Kidney epithelial cell (primary cell): Measurements from ENCODE around the gene CNTNAP2. TPM values are rescaled to one million over a fixed set of nuclear protein-coding genes. Genes with fewer than 3 reads are reported as not detected.

Experiments used
- DNase-seq: peaks from one replicate; pipeline ENCODE4 v3.0.0-alpha.2; 2010; ENCODE audit warnings: low read depth
- H3K27me3 ChIP-seq: 2 replicates; pipeline ENCODE4 v1.6.0; 2011; ENCODE audit warnings: low read length; ENCODE audit not compliant: control insufficient read depth, insufficient read depth
- H3K36me3 ChIP-seq: 2 replicates; pipeline ENCODE4 v1.5.1; 2011; ENCODE audit warnings: low read length; ENCODE audit not compliant: control insufficient read depth, insufficient read depth
- H3K4me3 ChIP-seq: 2 replicates; pipeline ENCODE4 v1.5.1; 2011; ENCODE audit warnings: low read depth, mild to moderate bottlenecking, control low read depth, low read length
- CTCF ChIP-seq: IDR thresholded peaks from 2 replicates; pipeline ENCODE4 v1.5.1; 2011; ENCODE audit warnings: mild to moderate bottlenecking, moderate library complexity, low read length, control low read depth, inconsistent platforms; ENCODE audit not compliant: insufficient read depth, poor library complexity, severe bottlenecking
- total RNA-seq: library from RNA; depleted of rRNA; stranded (reverse); fragments of >200 nt; gene quantifications from 2 replicates; pipeline ENCODE4 v1.2.3, GENCODE V29; 2015

CNTNAP2 gene
- total RNA-seq, 1 donor from 2014 or later: 14.0 TPM

- no peak for DNase-seq
- H3K36me3 ChIP-seq: no peaks in the 10 kb centered on the region
- TF ChIP-seq CTCF: no peak
- H3K27me3 ChIP-seq: no peaks in the 10 kb centered on the region
- H3K4me3 ChIP-seq: no peak overlapping the region
These were observed 1189.2 kb downstream of the CNTNAP2 start for GRCh38 chr7:147305827-147306226.

GRCh38 chr7:147308539-147308938, 1191.9 kb downstream of the CNTNAP2 start:
- DNase-seq: no peak
- no peak overlapping the region for H3K4me3 ChIP-seq
- no peaks in the 10 kb centered on the region for H3K36me3 ChIP-seq
- no peak for TF ChIP-seq CTCF
- H3K27me3 ChIP-seq: no peaks in the 10 kb centered on the region

GRCh38 chr7:147311336-147311735, 1194.7 kb downstream of the CNTNAP2 start:
- TF ChIP-seq CTCF: no peak
- no peak for DNase-seq
- Histone ChIP-seq H3K36me3 (no peaks in the 10 kb centered on the region), H3K4me3 (no peak overlapping the region), H3K27me3 (no peaks in the 10 kb centered on the region)

GRCh38 chr7:147321504-147321903, 1204.9 kb downstream of the CNTNAP2 start:
- no peak for TF ChIP-seq CTCF
- Histone ChIP-seq H3K36me3 (no peaks in the 10 kb centered on the region), H3K4me3 (no peak overlapping the region), H3K27me3 (no peaks in the 10 kb centered on the region)
- no peak for DNase-seq

- no peaks in the 10 kb centered on the region for H3K27me3 ChIP-seq
- H3K36me3 ChIP-seq: no peaks in the 10 kb centered on the region
- no peak overlapping the region for H3K4me3 ChIP-seq
- TF ChIP-seq CTCF: no peak
- no peak for DNase-seq
These were observed 1216.4 kb downstream of the CNTNAP2 start for GRCh38 chr7:147332988-147333387.

GRCh38 chr7:147363101-147363500, 1246.5 kb downstream of the CNTNAP2 start:
- TF ChIP-seq CTCF: no peak
- Histone ChIP-seq H3K36me3 (no peaks in the 10 kb centered on the region), H3K27me3 (no peaks in the 10 kb centered on the region), H3K4me3 (no peak overlapping the region)
- no peak for DNase-seq
